Smooth muscle cell (in vitro differentiated cells): ENCODE results near the gene MAP2K6. TPM values are rescaled to one million over a fixed set of nuclear protein-coding genes. Genes with fewer than 3 reads are reported as not detected.
A peak's percentile ranks its signal among the peaks of the same experiment; 100 is the strongest.

Experiments
- DNase-seq: peaks from one replicate; lab custom pipeline; 2025; ENCODE audit not compliant: unreplicated experiment; lab: John Stamatoyannopoulos, UW
- H2AFZ ChIP-seq: fragments of 200-600 bp; sonication (generic); 2 replicates; pipeline ENCODE4 v1.6.0; 2016; ENCODE audit warnings: antibody characterized with exemption, low read depth, mild to moderate bottlenecking
- H3F3A ChIP-seq: fragments of 200-600 bp; sonication (generic); 2 replicates; pipeline ENCODE4 v1.6.0; 2017; ENCODE audit warnings: antibody characterized with exemption, low read depth
- H3K27ac ChIP-seq: fragments of 200-600 bp; sonication (generic); 2 replicates; pipeline ENCODE4 v1.5.1; 2016; ENCODE audit warnings: low read depth, mild to moderate bottlenecking
- H3K27me3 ChIP-seq: fragments of 200-600 bp; sonication (generic); 2 replicates; pipeline ENCODE4 v1.6.1; 2016; ENCODE audit warnings: low read depth, mild to moderate bottlenecking
- H3K36me3 ChIP-seq: fragments of 200-600 bp; sonication (generic); 2 replicates; pipeline ENCODE4 v1.5.1; 2016; ENCODE audit warnings: low read depth
- H3K4me1 ChIP-seq: fragments of 200-600 bp; sonication (generic); 2 replicates; pipeline ENCODE4 v1.5.1; 2016; ENCODE audit warnings: low read depth
- H3K4me2 ChIP-seq: fragments of 200-600 bp; sonication (generic); 2 replicates; pipeline ENCODE4 v1.6.0; 2016; ENCODE audit warnings: mild to moderate bottlenecking
- H3K4me3 ChIP-seq: fragments of 200-600 bp; sonication (generic); 2 replicates; pipeline ENCODE4 v1.5.1; 2016; ENCODE audit warnings: mild to moderate bottlenecking
- H3K79me2 ChIP-seq: fragments of 200-600 bp; sonication (generic); 2 replicates; pipeline ENCODE4 v1.6.0; 2016; ENCODE audit warnings: low read depth, mild to moderate bottlenecking
- H3K9ac ChIP-seq: fragments of 200-600 bp; sonication (generic); 2 replicates; pipeline ENCODE4 v1.6.0; 2016; ENCODE audit warnings: low read depth
- H3K9me3 ChIP-seq: fragments of 200-600 bp; sonication (generic); replicated peaks from 2 replicates; pipeline ENCODE4 v1.5.1; 2016; ENCODE audit warnings: low read depth
- H4K20me1 ChIP-seq: fragments of 200-600 bp; sonication (generic); 2 replicates; pipeline ENCODE4 v1.6.0; 2016; ENCODE audit warnings: low read depth
- CTCF ChIP-seq: fragments of 200-600 bp; sonication (generic); IDR thresholded peaks from 2 replicates; pipeline ENCODE4 v1.5.1; 2017; ENCODE audit warnings: borderline replicate concordance, mild to moderate bottlenecking, antibody characterized with exemption; ENCODE audit not compliant: insufficient read depth, poor library complexity, severe bottlenecking
- WGBS: methylation state at CpG from one replicate; pipeline ENCODE4 v1.1.7; 2016; ENCODE audit warnings: low lambda C conversion rate; 5-methylcytosine and 5-hydroxymethylcytosine counted together
- polyA plus RNA-seq: library from polyadenylated mRNA; unstranded; fragments of >200 nt; fragmentation: Nextera tagmentation; extraction: Ambion mirVana; gene quantifications from 2 replicates; pipeline ENCODE4 v1.2.1, GENCODE V29; 2016
- total RNA-seq: library from RNA; depleted of rRNA; stranded (reverse); fragments of >200 nt; gene quantifications from 2 replicates; pipeline ENCODE4 v1.2.3, GENCODE V29; 2014

Gene MAP2K6
- total and polyA plus RNA-seq, 2 experiments from 2014 or later, result 5.0 to 8.1 TPM

- Histone ChIP-seq H3F3A (no peaks in the 10 kb centered on the region), H3K27me3 (no peaks in the 10 kb centered on the region), H3K4me3 (no peak overlapping the region), H2AFZ (no peak overlapping the region), H3K36me3 (no peaks in the 10 kb centered on the region), H3K9ac (no peak overlapping the region), H4K20me1 (no peaks in the 10 kb centered on the region), H3K4me1 (peaks cover 8% of the 10 kb centered on the region), H3K9me3 (no peaks in the 10 kb centered on the region), H3K27ac (no peak overlapping the region), H3K79me2 (no peaks in the 10 kb centered on the region), H3K4me2 (no peak overlapping the region)
- no peak for TF ChIP-seq CTCF
- 88% methylated on average over 9 of the region's 9 CpGs for whole genome bisulfite sequencing
- no peak for DNase-seq
Measured at GRCh38 chr17:69500911-69501429, 86.5 kb downstream of the MAP2K6 start.

GRCh38 chr17:69501591-69502468 lies 87.3 kb downstream of the MAP2K6 start:
- H3K27me3 ChIP-seq, result no peaks in the 10 kb centered on the region
- peak overlapping the region; percentile 36 for H3K4me3 ChIP-seq
- H3K79me2 ChIP-seq, result no peaks in the 10 kb centered on the region
- peaks cover 8% of the 10 kb centered on the region for H3K4me1 ChIP-seq
- no peak overlapping the region for H3K9ac ChIP-seq
- peak overlapping the region; percentile 71 for H3K4me2 ChIP-seq
- H3F3A ChIP-seq, result no peaks in the 10 kb centered on the region
- H4K20me1 ChIP-seq, result no peaks in the 10 kb centered on the region
- no peak overlapping the region for H3K27ac ChIP-seq
- WGBS, result 36% methylated on average over 14 of the region's 14 CpGs
- H2AFZ ChIP-seq, result peak overlapping the region; percentile 73
- TF ChIP-seq CTCF, result no peak
- no peaks in the 10 kb centered on the region for H3K36me3 ChIP-seq
- DNase-seq, result no peak
- H3K9me3 ChIP-seq, result no peaks in the 10 kb centered on the region

- Histone ChIP-seq H3F3A (no peaks in the 10 kb centered on the region), H3K4me1 (peaks cover 8% of the 10 kb centered on the region), H3K79me2 (no peaks in the 10 kb centered on the region), H3K9ac (no peak overlapping the region), H3K4me3 (no peak overlapping the region), H4K20me1 (no peaks in the 10 kb centered on the region), H3K4me2 (no peak overlapping the region), H3K36me3 (no peaks in the 10 kb centered on the region), H3K27me3 (no peaks in the 10 kb centered on the region), H3K9me3 (no peaks in the 10 kb centered on the region), H2AFZ (no peak overlapping the region), H3K27ac (no peak overlapping the region)
- 92% methylated on average over 5 of the region's 5 CpGs for WGBS
- no peak for DNase-seq
- no peak for TF ChIP-seq CTCF
Measured at GRCh38 chr17:69503711-69504110, 89.2 kb downstream of the MAP2K6 start.

GRCh38 chr17:69505740-69506139 lies 91.2 kb downstream of the MAP2K6 start:
- no peak overlapping the region for H3K9ac ChIP-seq

More at GRCh38 chr17:69505740-69506139, 91.2 kb downstream of the MAP2K6 start:
- Histone ChIP-seq H3K27ac (no peak overlapping the region), H3F3A (no peaks in the 10 kb centered on the region), H3K9me3 (no peaks in the 10 kb centered on the region), H3K4me3 (no peak overlapping the region), H2AFZ (no peak overlapping the region), H3K36me3 (no peaks in the 10 kb centered on the region), H3K4me2 (no peak overlapping the region), H3K4me1 (peaks cover 11% of the 10 kb centered on the region), H4K20me1 (no peaks in the 10 kb centered on the region), H3K79me2 (no peaks in the 10 kb centered on the region), H3K27me3 (no peaks in the 10 kb centered on the region)
- 94% methylated on average over 3 of the region's 3 CpGs for WGBS
- no peak for DNase-seq
- no peak for TF ChIP-seq CTCF
